22Rv1 (cell line): ENCODE data around the gene FCHSD2.

ENCODE experiments used
- CTCF ChIP-seq: fragments of 450-650 bp; IDR thresholded peaks from 2 replicates; pipeline ENCODE4 v1.5.1; 2017; ENCODE audit warnings: mild to moderate bottlenecking
- ZFX ChIP-seq: fragments of 450-650 bp; IDR thresholded peaks from 2 replicates; pipeline ENCODE4 v1.6.1; 2017; ENCODE audit warnings: antibody characterized with exemption, borderline replicate concordance

- TF ChIP-seq CTCF, result no peak
- TF ChIP-seq ZFX, result no peak
Measured at GRCh38 chr11:73158356-73159051, 16.4 kb upstream of the FCHSD2 start.
